GM18861 (cell line): ENCODE data around the gene KCNJ16.

Experiments used
- ATAC-seq: cut with Tn5 transposase; IDR thresholded peaks from one replicate; pipeline ENCODE4 v1.9.1; 2021; ENCODE audit not compliant: unreplicated experiment

The KCNJ16 gene

DNA sequence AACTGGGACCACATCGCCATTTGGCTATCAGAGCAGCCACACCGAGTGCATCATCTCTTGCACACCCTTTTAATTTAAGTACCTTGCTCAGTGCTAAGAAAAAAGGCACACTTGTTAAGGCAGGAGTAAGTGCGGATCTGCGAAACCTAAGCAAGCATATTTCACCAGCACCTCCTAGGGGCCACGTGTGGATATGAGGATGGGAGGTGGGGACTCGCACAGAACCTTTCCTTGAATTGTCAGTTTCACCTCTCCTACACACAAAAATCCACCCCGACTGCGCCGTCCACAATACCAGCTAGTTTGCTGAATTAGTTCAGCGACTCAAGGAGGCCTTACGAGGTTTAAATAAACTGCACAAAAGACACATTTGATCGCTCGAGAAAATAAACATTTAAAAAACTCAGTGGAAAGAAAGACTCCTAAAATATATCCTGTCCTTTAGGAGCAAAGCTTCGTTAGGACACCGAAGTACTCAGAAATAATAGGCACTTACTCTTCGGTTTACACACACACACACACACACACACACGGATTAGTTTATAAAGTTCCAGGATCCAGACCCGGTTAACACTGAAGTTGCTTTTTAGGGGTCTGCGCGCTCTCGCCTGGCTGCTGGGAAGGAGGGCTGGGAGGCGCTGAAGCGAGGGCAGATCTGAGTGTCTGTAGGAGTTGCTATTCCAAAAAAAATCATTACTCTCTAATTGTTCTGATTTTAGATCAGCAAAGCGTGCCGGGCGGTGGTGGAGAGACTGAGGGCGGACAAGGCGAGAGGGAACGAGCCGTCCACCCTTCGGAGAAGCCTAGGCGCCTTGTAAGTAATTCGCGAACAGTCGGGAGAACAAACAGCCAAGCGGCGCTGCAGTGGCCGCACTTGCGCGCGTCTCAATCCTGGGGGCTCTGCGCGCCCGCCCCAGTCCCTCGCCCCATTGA is 93.3 kb downstream of the KCNJ16 start:
- no peak for ATAC-seq

- ATAC-seq: peak; percentile 95
Measured at GRCh38 chr17:70168977-70169708, 94.1 kb downstream of the KCNJ16 start, which contains the start of gene KCNJ2. TSS of gene KCNJ2 (plus strand) at chr17:70169532. CDS start at chr17:70175040, 5,508 bp downstream.

GRCh38 chr17:70169709-70170597 is 94.9 kb downstream of the KCNJ16 start:
- ATAC-seq: no peak

- ATAC-seq: no peak
Measured at GRCh38 chr17:70171159-70171558, 96.1 kb downstream of the KCNJ16 start.

DNA sequence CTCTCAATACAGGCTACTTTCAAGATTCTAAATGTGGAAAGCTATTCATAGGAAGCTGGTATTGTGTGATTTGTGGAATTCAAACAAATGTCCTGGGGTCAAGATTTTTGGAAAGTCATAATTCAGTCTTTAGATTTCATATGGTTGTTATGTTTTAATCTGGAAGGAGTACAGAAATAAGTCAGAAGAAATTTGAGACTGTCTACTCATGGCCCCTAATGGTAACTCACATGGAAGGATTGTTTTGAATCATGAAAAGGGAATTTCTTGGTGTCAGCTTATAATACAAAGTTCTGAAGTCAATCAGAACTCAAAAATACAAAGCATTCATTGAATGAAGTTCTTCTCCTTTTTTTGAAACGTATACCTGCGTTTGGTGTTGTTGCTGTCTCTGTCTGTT is 97.4 kb downstream of the KCNJ16 start:
- no peak for ATAC-seq

DNA sequence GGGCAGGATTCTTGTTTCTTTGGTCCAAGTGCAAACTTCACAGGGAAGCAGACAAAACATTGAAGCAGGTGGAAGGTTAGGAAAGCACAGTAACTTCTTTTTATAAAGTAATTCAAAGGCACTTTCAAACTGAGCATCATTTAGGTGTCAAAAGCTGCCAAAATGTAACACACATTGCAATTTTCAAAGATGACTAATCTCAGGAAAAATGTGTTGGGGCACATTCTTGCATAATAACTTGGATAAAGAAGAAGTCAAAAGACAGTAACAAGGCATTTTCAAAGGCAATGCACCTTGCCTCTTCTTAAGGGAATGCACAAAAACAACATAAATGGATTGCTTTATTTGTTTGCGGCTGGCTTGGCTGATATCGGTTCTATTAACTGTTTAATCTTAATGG is 97.9 kb downstream of the KCNJ16 start:
- ATAC-seq: no peak

GRCh38 chr17:70173681-70174080 is 98.7 kb downstream of the KCNJ16 start:
- ATAC-seq: no peak

DNA sequence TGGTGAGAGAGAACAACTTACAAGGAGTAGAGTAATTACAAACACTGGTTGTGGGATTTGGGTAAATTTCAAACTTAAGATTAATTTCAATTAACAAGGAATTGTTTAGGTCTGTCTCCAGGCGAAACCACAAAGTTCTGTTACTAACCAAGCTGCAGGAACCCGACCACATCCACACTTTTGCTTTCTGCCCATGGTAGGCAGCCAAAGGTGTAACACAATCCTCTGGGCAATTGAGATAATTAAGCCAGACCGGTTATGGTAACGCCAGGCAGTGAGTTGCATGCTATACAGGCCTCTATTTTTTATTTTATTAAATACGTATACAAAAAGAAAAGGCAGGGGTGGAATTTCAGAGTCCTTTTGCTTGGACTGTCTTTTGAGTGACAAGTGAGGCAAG is 106.4 kb downstream of the KCNJ16 start:
- no peak for ATAC-seq

DNA sequence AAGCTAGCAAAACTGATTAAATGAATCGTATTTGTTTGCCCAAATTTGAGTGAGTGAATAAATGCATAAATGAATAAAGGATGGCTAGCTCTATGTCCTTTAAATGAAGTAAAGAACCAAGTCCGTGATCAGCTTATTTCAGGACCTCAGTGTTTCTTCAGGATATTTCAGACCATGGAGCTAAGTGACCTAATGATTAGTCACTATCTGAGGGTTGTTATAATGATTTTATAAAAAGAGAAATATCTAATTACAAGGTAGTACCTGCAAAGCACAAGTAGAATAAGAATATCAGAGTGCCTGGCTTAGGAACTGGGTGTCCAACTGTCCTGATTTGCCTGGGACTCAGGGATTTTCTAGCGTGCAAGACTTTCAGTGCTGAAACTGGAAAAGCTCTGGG is 106.8 kb downstream of the KCNJ16 start:
- no peak for ATAC-seq

DNA sequence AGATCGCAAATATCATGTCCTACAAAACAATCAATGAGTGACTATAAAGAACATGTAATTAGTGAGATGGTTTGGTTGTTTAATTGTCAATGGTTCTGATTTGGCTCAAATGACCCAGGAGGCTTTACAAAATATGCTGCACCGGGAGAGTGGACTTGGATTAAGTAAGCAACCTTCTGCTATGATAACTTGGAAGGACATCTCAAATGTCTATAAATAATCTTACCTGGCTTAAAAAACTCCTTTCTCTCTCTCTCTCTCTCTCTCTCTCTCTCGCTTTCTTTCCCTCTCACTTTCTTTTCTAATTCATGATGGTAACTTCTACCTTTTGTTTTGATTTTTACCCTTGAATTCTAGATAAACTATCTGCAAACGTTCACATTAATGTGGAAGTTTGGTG is 108.5 kb downstream of the KCNJ16 start:
- ATAC-seq: no peak

DNA sequence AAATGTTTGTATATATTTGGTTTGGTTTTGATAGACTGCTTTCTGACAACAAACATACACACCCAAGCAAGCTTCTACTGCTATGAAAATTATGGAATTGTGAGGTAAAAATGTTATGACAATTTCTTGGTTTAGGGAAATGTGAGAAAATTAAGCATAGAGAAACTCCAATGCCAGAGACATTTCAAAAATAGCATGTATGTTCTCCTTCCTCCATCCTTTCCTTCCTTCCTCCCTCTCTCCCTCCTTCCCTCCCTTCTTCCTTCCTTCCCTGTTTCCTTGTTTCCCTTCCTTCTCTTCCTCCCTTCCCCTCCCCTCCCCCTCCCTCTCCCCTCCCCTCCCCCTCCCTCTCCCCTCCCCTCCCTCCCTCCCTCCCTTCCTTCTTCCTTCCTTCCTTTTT is 109.2 kb downstream of the KCNJ16 start:
- no peak for ATAC-seq

GRCh38 chr17:70184770-70185169 is 109.7 kb downstream of the KCNJ16 start:
- no peak for ATAC-seq
